GM12878 (cell line): ENCODE measurements around the gene ORAI1. TPM values are rescaled to one million over a fixed set of nuclear protein-coding genes. Genes with fewer than 3 reads are reported as not detected.

Source experiments
- CBX3 ChIP-seq: fragments of 200-600 bp; sonication (generic); IDR thresholded peaks from 2 replicates; pipeline ENCODE4 v1.6.1; 2016; ENCODE audit warnings: low read depth, borderline replicate concordance
- DPF2 ChIP-seq: fragments of 450-650 bp; IDR thresholded peaks from 2 replicates; pipeline ENCODE4 v1.6.1; 2017; ENCODE audit warnings: mild to moderate bottlenecking
- HDAC2 ChIP-seq: fragments of 200-600 bp; sonication (generic); IDR thresholded peaks from 2 replicates; pipeline ENCODE4 v1.6.1; 2017
- KAT2A ChIP-seq: conservative IDR thresholded peaks from 2 replicates; pipeline ENCODE4 v1.6.1; 2011; ENCODE audit warnings: low read depth, low read length; ENCODE audit not compliant: control insufficient read depth
- KLF5 ChIP-seq: fragments of 450-650 bp; IDR thresholded peaks from 2 replicates; pipeline ENCODE4 v1.6.1; 2014; ENCODE audit warnings: mild to moderate bottlenecking; ENCODE audit not compliant: partially characterized antibody
- NBN ChIP-seq: fragments of 450-650 bp; IDR thresholded peaks from 2 replicates; pipeline ENCODE4 v1.6.1; 2016
- NKRF ChIP-seq: fragments of 450-650 bp; conservative IDR thresholded peaks from 2 replicates; pipeline ENCODE4 v1.6.1; 2017; ENCODE audit warnings: mild to moderate bottlenecking, moderate library complexity
- RAD51 ChIP-seq: fragments of 450-650 bp; IDR thresholded peaks from 2 replicates; pipeline ENCODE4 v1.6.1; 2016; ENCODE audit warnings: moderate library complexity, mild to moderate bottlenecking, inconsistent platforms
- REST ChIP-seq: IDR thresholded peaks from 2 replicates; pipeline ENCODE4 v1.6.1; 2012; ENCODE audit warnings: mild to moderate bottlenecking, low read depth, low read length
- SKIL ChIP-seq: fragments of 450-650 bp; IDR thresholded peaks from 2 replicates; pipeline ENCODE4 v1.6.1; 2017; ENCODE audit warnings: mild to moderate bottlenecking, low read depth, inconsistent platforms; ENCODE audit not compliant: poor library complexity, severe bottlenecking
- YY1 ChIP-seq: IDR thresholded peaks from 2 replicates; pipeline ENCODE4 v1.6.1; 2011; ENCODE audit warnings: low read depth, mild to moderate bottlenecking, low read length
- polyA plus RNA-seq, 11 experiments: library from polyadenylated mRNA; depleted of rRNA in 4 of 11; unstranded in 6 of 11; stranded (reverse) in 5 of 11; fragments of >200 nt; fragmentation: Nextera tagmentation in 4 of 11; fragmentation: Illumina TruSeq in 1 of 11; extraction: Ambion mirVana in 4 of 11; extraction: Trizol in 1 of 11; gene quantifications; 1 replicate in 1 of 11; 2 replicates in 10 of 11; pipeline versions ENCODE4 v1.2.1 to v1.2.3, GENCODE V29; 2011 to 2016; ENCODE audit warnings: inconsistent platforms in 2 of 11, missing spikeins in 2 of 11, low read depth in 1 of 11
- total RNA-seq, 4 experiments: library from RNA; depleted of rRNA in 3 of 4; stranded (reverse); fragments of >200 nt in 3 of 4; fragmentation: Illumina TruSeq in 1 of 4; extraction: Trizol in 1 of 4; gene quantifications; 2 replicates each; pipeline versions ENCODE4 v1.2.1 to v1.2.3, GENCODE V29; 2013 to 2021

The ORAI1 gene
- total and polyA plus RNA-seq, 10 of the 15 experiments (the other 5 are each of a cell fraction or from before 2014, with no cell fraction given), result 5.5 to 33.1 (median 11.8) TPM

- TF ChIP-seq REST, result no peak
- no peak for TF ChIP-seq YY1
- TF ChIP-seq KLF5, result no peak
- TF ChIP-seq RAD51, result no peak
- no peak for TF ChIP-seq DPF2
- TF ChIP-seq NKRF, result no peak
- TF ChIP-seq SKIL, result no peak
- TF ChIP-seq CBX3, result no peak
- TF ChIP-seq HDAC2, result no peak
- TF ChIP-seq KAT2A, result no peak
- TF ChIP-seq NBN, result no peak
Measured at GRCh38 chr12:121638298-121639202, 12.2 kb downstream of the ORAI1 start (continued).
